Anterior cingulate cortex (tissue), 58 donors: ENCODE measurements around the gene ABTB2.
"Not testable (repeated sequence)": the region's sequence is repeated elsewhere in the genome, so short reads cannot be mapped to it uniquely, and the experiment has no call there.

ENCODE experiments used
- DNase-seq, 58 donors: peaks; one replicate each; lab custom pipeline; 2025; lab: John Stamatoyannopoulos, UW

The ABTB2 gene

GRCh38 chr11:34250211-34250610 lies 107.6 kb downstream of the ABTB2 start:
- no peak for DNase-seq

- no peak for DNase-seq
Measured at GRCh38 chr11:34249439-34249838, 108.4 kb downstream of the ABTB2 start.

GRCh38 chr11:34246511-34246910 lies 111.3 kb downstream of the ABTB2 start:
- not testable (repeated sequence) for DNase-seq

- no peak for DNase-seq
Measured at GRCh38 chr11:34245041-34245440, 112.8 kb downstream of the ABTB2 start.

GRCh38 chr11:34243600-34244464 lies 114.0 kb downstream of the ABTB2 start:
- DNase-seq, result no peak

GRCh38 chr11:34242037-34242625 lies 115.7 kb downstream of the ABTB2 start:
- no peak for DNase-seq

- DNase-seq, result no peak
Measured at GRCh38 chr11:34240150-34240494, 117.7 kb downstream of the ABTB2 start.

- no peak for DNase-seq
Measured at GRCh38 chr11:34239465-34240149, 118.2 kb downstream of the ABTB2 start.

- DNase-seq, result no peak
Measured at GRCh38 chr11:34238966-34239365, 118.8 kb downstream of the ABTB2 start.

- no peak for DNase-seq
Measured at GRCh38 chr11:34238533-34238932, 119.3 kb downstream of the ABTB2 start.

GRCh38 chr11:34236572-34236971 lies 121.2 kb downstream of the ABTB2 start:
- no peak for DNase-seq

GRCh38 chr11:34235591-34236071 lies 122.2 kb downstream of the ABTB2 start:
- no peak for DNase-seq

- DNase-seq, result no peak
Measured at GRCh38 chr11:34235189-34235588, 122.6 kb downstream of the ABTB2 start.

GRCh38 chr11:34234086-34234740 lies 123.6 kb downstream of the ABTB2 start:
- no peak for DNase-seq

GRCh38 chr11:34233215-34233614 lies 124.6 kb downstream of the ABTB2 start:
- DNase-seq, result no peak

- DNase-seq, result no peak
Measured at GRCh38 chr11:34232807-34233206, 125.0 kb downstream of the ABTB2 start.

- DNase-seq, result no peak
Measured at GRCh38 chr11:34226210-34226609, 131.6 kb downstream of the ABTB2 start.

GRCh38 chr11:34225091-34225490 lies 132.7 kb downstream of the ABTB2 start:
- no peak for DNase-seq

- DNase-seq, result no peak
Measured at GRCh38 chr11:34224434-34224966, 133.3 kb downstream of the ABTB2 start.

GRCh38 chr11:34223907-34224306 lies 133.9 kb downstream of the ABTB2 start:
- DNase-seq, result no peak
